Heart left ventricle (tissue), 13 donors: Measurements from ENCODE around the gene IWS1.

Experiments used
- POLR2A ChIP-seq, 2 donors: fragments of 450-650 bp; IDR thresholded peaks; one replicate each; pipeline ENCODE4 v1.6.1; 2017; ENCODE audit warnings: antibody characterized with exemption in 2 of 2, mild to moderate bottlenecking in 2 of 2, moderate library complexity in 2 of 2
- TF ChIP-seq, protein P1 (sequence below), 12 donors: fragments of 200-600 bp; sonication (generic) in 4 of 12; IDR thresholded peaks; one replicate each; pipeline versions ENCODE4 v1.5.0 to v1.8.0; 2018 to 2022; ENCODE audit warnings: antibody characterized with exemption in 12 of 12, mild to moderate bottlenecking in 5 of 12
- donor health status: ischemic (EF 13 %, LVEDD 7.1; RV severe dilation, severe dysfunction).
- donor health status: DM: no; HTN: yes; CAD: no.
- donor health status: DM: no; HTN: no; CAD: no.
- donor health status: ischemic (EF 25% LVEDD 6.9; RV normal size, moderate dysfunction).
- donor health status: ischemic (EF 25% LVEDD 5.7; RV mildly dilated, moderate dysfunction).
- donor health status: ischemic (EF 35%, LVEDD 5.7; RV mildly dilated, moderate dysfunction).
- donor health status: nonischemic (EF 11% LVEDD 7.7; RV severe dilation, severe dysfunction).
- donor health status: DM: yes; HTN: yes; CAD: no.
- donor health status: PGD.
- donor health status: ischemic (EF 29% LVEDD 5.4; RV normal size, mild dysfunction).
- donor health status: nonischemic (EF 23%, LVEDD 6.1; RV moderate dilation, normal function).

DNA sequence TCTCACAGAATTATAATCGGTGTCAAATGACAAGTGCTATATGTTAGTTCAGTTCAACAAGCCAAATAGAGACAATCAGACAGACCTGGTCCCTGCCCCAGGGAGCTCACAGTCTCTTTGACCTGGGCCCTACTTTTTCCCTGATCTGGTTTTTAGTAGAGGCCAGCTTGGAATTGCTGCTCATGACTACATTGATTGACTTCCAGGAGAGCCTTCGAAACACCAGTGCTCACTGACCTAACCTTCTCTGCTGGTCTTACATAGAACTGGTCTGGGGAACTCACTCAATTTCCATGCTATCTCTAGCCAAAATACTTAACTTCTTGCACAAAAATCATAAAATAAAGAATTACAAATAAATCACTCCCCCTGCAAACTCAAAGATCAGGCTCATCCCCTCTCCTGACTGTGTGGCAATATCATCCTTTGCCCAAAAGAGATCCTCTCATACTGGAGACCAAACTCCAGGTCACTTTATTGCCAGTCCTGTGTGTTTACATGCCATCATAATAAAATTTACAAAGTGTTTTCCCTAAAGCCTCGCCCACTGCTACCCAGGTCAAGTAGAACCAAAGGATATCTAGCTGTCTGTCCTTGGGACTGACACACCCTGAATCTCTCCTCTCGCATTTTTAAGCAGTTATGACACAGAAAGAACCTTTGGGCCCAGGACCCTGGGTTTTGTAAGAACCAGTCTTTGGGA, 54.9 kb downstream of the IWS1 start:
- TF ChIP-seq, protein P1, sequence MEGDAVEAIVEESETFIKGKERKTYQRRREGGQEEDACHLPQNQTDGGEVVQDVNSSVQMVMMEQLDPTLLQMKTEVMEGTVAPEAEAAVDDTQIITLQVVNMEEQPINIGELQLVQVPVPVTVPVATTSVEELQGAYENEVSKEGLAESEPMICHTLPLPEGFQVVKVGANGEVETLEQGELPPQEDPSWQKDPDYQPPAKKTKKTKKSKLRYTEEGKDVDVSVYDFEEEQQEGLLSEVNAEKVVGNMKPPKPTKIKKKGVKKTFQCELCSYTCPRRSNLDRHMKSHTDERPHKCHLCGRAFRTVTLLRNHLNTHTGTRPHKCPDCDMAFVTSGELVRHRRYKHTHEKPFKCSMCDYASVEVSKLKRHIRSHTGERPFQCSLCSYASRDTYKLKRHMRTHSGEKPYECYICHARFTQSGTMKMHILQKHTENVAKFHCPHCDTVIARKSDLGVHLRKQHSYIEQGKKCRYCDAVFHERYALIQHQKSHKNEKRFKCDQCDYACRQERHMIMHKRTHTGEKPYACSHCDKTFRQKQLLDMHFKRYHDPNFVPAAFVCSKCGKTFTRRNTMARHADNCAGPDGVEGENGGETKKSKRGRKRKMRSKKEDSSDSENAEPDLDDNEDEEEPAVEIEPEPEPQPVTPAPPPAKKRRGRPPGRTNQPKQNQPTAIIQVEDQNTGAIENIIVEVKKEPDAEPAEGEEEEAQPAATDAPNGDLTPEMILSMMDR (IDR thresholded peaks at IDR 0.05) = no peak
- TF ChIP-seq POLR2A (IDR thresholded peaks at IDR 0.05) = no peak
